ENCODE data around the gene MTUS2. TPM values are rescaled to one million over a fixed set of nuclear protein-coding genes. Genes with fewer than 3 reads are reported as not detected.

MTUS2 gene
- total and polyA plus RNA-seq, 2 of the 8 experiments (the other 6 are each of a cell fraction or from before 2014, with no cell fraction given): 0.18 to 0.80 TPM

DNA sequence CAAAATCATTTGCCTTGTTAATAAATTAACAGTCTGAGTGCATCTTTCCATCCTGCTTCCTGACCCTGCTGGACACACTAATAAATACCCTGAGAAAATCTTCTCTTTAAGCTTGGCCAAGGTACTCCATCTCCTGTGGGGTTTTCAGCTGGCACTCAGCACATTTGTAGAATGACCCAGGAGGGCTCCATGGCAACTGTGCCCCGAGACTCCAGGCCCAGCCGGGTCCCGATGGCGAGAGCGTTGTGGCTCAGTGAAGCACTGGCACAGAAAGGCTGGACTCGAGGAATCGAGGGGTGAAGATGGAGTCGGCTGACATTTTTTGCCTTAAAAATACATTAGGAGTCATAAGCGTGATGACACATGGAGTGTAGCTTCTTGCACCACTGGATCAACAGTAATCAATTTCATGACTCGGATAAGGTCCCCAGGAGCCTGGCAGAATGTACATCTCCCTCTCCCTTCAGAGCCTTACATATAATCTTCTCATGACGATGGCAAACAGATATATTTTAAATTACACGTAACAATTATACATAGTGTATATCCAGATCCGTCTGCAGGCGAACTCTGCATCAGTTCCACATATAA lies 690.0 kb downstream of the MTUS2 start:
- Histone ChIP-seq H4K91ac (replicated peaks; ENCODE audit: insufficient read length, low read length) (no peak overlapping the region), H2BK12ac (ENCODE audit: low read depth, low read length) (no peak overlapping the region), H3K4me1 (replicated peaks in 1 of 4; ENCODE audit: control insufficient read depth in 3 of 4, insufficient read depth in 4 of 4, low read length in 3 of 4) (no peaks in the 10 kb centered on the region), H4K5ac (ENCODE audit: insufficient read length, low read depth, low read length) (no peak overlapping the region), H4K20me1 (replicated peaks in 1 of 2; ENCODE audit: control insufficient read depth in 1 of 2, insufficient read depth in 2 of 2, low read length in 2 of 2) (peaks cover 0 to 8% of the 10 kb centered on the region in 2 experiments), H3K4me3 (ENCODE audit: extremely low read depth in 1 of 4, insufficient read depth in 2 of 4, low read depth in 3 of 4, low read length in 4 of 4) (no peak overlapping the region), H3K9me3 (ENCODE audit: insufficient read depth in 2 of 2, low read depth in 1 of 2, low read length in 1 of 2) (no peaks in the 10 kb centered on the region), H3K4ac (replicated peaks; ENCODE audit: insufficient read length, low read depth, low read length) (no peak overlapping the region), H3K9ac (replicated peaks in 1 of 4; ENCODE audit: extremely low read depth in 1 of 4, low read depth in 3 of 4, low read length in 3 of 4) (no peak overlapping the region), H2BK15ac (ENCODE audit: low read length) (no peak overlapping the region), H3K4me2 (ENCODE audit: insufficient read depth in 1 of 2, low read depth in 2 of 2, low read length in 2 of 2) (no peak overlapping the region), H2AK5ac (ENCODE audit: low read depth, low read length) (no peak overlapping the region), H3K56ac (replicated peaks; ENCODE audit: insufficient read length, low read depth, low read length) (no peak overlapping the region), H3K27me3 (replicated peaks in 1 of 4; ENCODE audit: control insufficient read depth in 3 of 4, extremely low read depth in 1 of 4, insufficient read depth in 3 of 4, low read length in 3 of 4) (no peaks in the 10 kb centered on the region), H3K27ac (ENCODE audit: low read depth, low read length) (no peak overlapping the region), H2BK20ac (ENCODE audit: low read length) (no peak overlapping the region), H3K14ac (ENCODE audit: insufficient read length) (no peak overlapping the region), H4K8ac (ENCODE audit: extremely low read depth, insufficient read depth, low read length) (no peak overlapping the region), H2BK5ac (ENCODE audit: low read depth, low read length) (no peak overlapping the region), H3K79me1 (ENCODE audit: low read depth, low read length) (no peaks in the 10 kb centered on the region; the same call in 1 of the 2 replicates), H2BK120ac (replicated peaks; ENCODE audit: low read depth, low read length) (no peak overlapping the region), H3K18ac (ENCODE audit: extremely low read depth, low read length) (no peak overlapping the region), H3K23me2 (ENCODE audit: low read depth, low read length) (no peaks in the 10 kb centered on the region), H2AFZ (ENCODE audit: low read length) (no peak overlapping the region), H3K36me3 (ENCODE audit: control insufficient read depth in 2 of 4, insufficient read depth in 4 of 4, low read length in 3 of 4) (peaks cover 0 to 23% (median 14%) of the 10 kb centered on the region in 4 experiments; a peak in 7 of 8 replicates), H3K23ac (ENCODE audit: insufficient read length) (no peak overlapping the region), H3K79me2 (ENCODE audit: control insufficient read depth in 1 of 2, insufficient read depth in 2 of 2, low read length in 2 of 2) (no peaks in the 10 kb centered on the region)
- POLR2A ChIA-PET (ENCODE audit: partially characterized antibody): interaction anchor here (1.0 to 1.3 kb wide), 5 partner anchors 9 to 22 kb away, joined by 3 read pairs; no protein-coding TSS in a partner anchor
- 90% methylated on average over 14 of the region's 14 CpGs; no CpG with 5 or more reads in 1 of the 2 experiments for WGBS, 2 experiments (ENCODE audit: extremely low coverage in 1 of 2, insufficient coverage in 1 of 2, insufficient read length in 1 of 2, insufficient replicate concordance in 2 of 2, low coverage in 1 of 2, low lambda C conversion rate in 2 of 2, missing lambda C conversion rate in 1 of 2)
- CTCF ChIA-PET (ENCODE audit: partially characterized antibody): interaction anchor here (1.9 to 17.8 kb wide), 7 partner anchors 8 to 414 kb away, joined by 5 to 210 read pairs (median 16); no protein-coding TSS in a partner anchor
- no peak for DNase-seq (ENCODE audit: low read depth in 1 of 2, low spot score in 2 of 2)
- TF ChIP-seq MAFK (IDR thresholded peaks at IDR 0.05; ENCODE audit: low read depth, low read length) (no peak), FOSL1 (IDR thresholded peaks at IDR 0.05; ENCODE audit: insufficient read depth, low read depth, low read length) (no peak), RNF2 (IDR thresholded peaks at IDR 0.05; ENCODE audit: borderline replicate concordance, low read depth, low read length, missing control alignments, poor library complexity, severe bottlenecking) (no peak), JUN (IDR thresholded peaks at IDR 0.05; ENCODE audit: low read depth, low read length) (no peak), BCL11A (IDR thresholded peaks at IDR 0.05; ENCODE audit: low read depth in 2 of 2, low read length in 2 of 2) (no peak), EZH2 (IDR thresholded peaks at IDR 0.05; ENCODE audit: low read depth, low read length, severe bottlenecking) (no peak), TEAD4 (IDR thresholded peaks at IDR 0.05; ENCODE audit: low read depth, low read length) (no peak), CBX8 (IDR thresholded peaks at IDR 0.05; ENCODE audit: borderline replicate concordance, low read depth, low read length) (no peak), ASH2L (IDR thresholded peaks at IDR 0.05; ENCODE audit: low read length) (no peak)
- FAIRE-seq: no peak
